Measurements from ENCODE around the gene CCDC146.
"Not testable (repeated sequence)": the region's sequence is repeated elsewhere in the genome, so short reads cannot be mapped to it uniquely, and the experiment has no call there.

The CCDC146 gene

GRCh38 chr7:77205706-77206105, 83.3 kb downstream of the CCDC146 start:
- DNase-seq, result no peak

- DNase-seq, result no peak
Measured at GRCh38 chr7:77208416-77208815, 86.0 kb downstream of the CCDC146 start.

GRCh38 chr7:77209479-77210139, 87.2 kb downstream of the CCDC146 start:
- DNase-seq, result no peak

GRCh38 chr7:77216181-77216845, 93.9 kb downstream of the CCDC146 start:
- no peak for DNase-seq

GRCh38 chr7:77217474-77218185, 95.2 kb downstream of the CCDC146 start:
- DNase-seq, result no peak

- not testable (repeated sequence) for DNase-seq
Measured at GRCh38 chr7:77219701-77220331, 97.4 kb downstream of the CCDC146 start.

GRCh38 chr7:77222065-77222464, 99.7 kb downstream of the CCDC146 start:
- no peak for DNase-seq

- DNase-seq, result no peak
Measured at GRCh38 chr7:77222819-77223218, 100.4 kb downstream of the CCDC146 start.

GRCh38 chr7:77223261-77223660, 100.8 kb downstream of the CCDC146 start:
- DNase-seq, result no peak

GRCh38 chr7:77226357-77226839, 104.0 kb downstream of the CCDC146 start:
- no peak for DNase-seq

GRCh38 chr7:77228795-77229194, 106.4 kb downstream of the CCDC146 start:
- DNase-seq, result not testable (repeated sequence)

- DNase-seq, result no peak
Measured at GRCh38 chr7:77232467-77232866, 110.1 kb downstream of the CCDC146 start.

- no peak for DNase-seq
Measured at GRCh38 chr7:77235276-77235675, 112.9 kb downstream of the CCDC146 start.

- DNase-seq, result no peak
Measured at GRCh38 chr7:77238703-77239136, 116.3 kb downstream of the CCDC146 start.

GRCh38 chr7:77239471-77239870, 117.1 kb downstream of the CCDC146 start:
- DNase-seq, result no peak

GRCh38 chr7:77242068-77242467, 119.7 kb downstream of the CCDC146 start:
- no peak for DNase-seq

GRCh38 chr7:77242554-77242953, 120.1 kb downstream of the CCDC146 start:
- DNase-seq, result no peak

GRCh38 chr7:77244222-77244934, 122.0 kb downstream of the CCDC146 start:
- no peak for DNase-seq

GRCh38 chr7:77245015-77245755, 122.8 kb downstream of the CCDC146 start:
- no peak for DNase-seq

- no peak for DNase-seq
Measured at GRCh38 chr7:77246026-77246640, 123.7 kb downstream of the CCDC146 start.

GRCh38 chr7:77247206-77247850, 124.9 kb downstream of the CCDC146 start:
- peak; percentile 87 for DNase-seq
